Germinal center (tissue), 1 donor: ENCODE data around the gene ROBO2.

Experiments
- DNase-seq: peaks from one replicate; pipeline ENCODE4 v3.0.0; 2012; ENCODE audit warnings: mixed read lengths, low spot score

The ROBO2 gene

DNA sequence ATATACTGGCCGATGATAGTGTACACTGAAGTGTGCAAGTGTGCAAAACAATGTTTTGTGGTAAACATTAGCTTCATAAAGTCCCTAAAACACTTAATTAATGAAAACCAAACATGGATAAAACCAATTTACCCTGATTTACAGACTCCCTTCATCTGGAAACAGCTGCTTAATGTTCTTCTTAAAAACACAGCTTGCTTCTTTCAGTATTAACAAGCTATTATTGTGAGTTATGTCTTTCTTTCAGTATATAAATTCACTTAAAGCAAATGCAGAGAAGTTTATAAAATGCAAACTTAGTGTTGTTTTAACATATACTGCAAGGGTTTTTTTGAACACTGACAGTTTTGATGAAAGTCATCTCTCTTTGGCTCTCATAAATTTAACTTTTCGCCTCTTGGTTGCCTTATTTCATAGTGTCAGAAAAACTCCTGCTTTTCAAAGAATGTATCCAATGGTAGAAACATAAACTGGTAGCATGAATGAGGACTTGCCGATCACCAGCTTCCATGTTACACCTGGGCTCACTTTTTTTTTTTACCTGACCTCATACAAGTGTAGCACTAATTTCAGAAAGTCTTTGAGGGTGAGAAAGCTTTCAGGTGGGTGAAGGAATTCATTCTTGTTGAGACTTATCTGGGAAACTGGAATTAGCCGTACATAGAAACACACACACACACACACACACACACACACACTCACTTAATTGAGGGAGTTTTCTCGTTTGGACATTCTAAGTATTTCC lies 532.2 kb downstream of the ROBO2 start:
- DNase-seq: no peak

DNA sequence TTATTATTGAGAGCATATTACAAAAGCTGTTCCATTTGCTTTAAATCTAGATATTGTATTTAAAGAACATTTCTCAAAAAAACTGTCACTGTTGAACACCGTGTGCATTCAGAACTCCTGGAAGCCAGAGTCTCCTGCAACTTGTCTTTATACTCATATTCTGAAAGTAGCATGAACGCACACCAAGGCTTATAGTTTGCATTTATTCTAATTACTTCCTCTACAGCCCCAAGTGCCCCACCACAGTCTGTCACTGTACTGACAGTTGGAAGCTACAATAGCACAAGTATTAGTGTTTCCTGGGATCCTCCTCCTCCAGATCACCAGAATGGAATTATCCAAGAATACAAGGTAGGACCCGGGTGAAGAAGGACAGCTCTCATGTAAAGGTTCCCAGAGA lies 537.4 kb downstream of the ROBO2 start:
- DNase-seq: no peak

DNA sequence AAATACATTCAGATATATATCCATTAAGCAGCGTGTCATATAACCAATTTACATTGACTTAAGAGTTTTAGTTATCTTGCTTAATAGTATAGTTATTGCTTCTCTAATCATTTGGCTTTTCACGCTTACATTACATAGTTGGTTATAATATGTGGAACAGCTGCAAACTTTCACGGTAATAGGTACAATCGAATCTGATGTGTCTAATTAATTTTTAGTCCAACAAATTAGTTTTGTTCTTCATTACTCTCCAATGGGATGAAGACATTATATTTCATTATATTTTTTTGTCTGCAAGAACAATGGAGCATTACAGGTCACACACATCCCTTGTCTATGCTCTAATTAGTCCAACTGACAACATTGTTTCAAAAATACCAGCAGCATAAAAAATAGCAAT lies 546.3 kb downstream of the ROBO2 start:
- no peak for DNase-seq

- no peak for DNase-seq
Observed at GRCh38 chr3:77588863-77589262, 549.0 kb downstream of the ROBO2 start.

DNA sequence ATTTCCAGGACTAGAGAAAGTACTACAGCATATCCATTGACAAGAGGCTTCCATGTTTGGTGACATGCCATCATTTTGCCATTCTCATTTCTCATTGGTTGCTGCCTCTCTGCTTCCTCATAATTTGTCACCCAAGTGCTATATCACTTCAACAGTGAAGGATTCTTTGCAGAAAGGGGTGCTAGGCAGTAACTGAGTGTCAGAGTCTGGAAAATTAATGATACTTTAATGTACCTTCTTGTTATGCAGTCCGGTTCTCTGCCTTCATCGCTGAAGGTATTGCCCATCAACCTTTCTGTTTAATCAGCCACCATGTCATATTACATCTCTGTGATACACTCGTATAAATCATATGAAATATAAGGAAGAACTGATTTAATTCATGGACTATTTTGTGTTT lies 550.3 kb downstream of the ROBO2 start:
- DNase-seq: no peak

- no peak for DNase-seq
Observed at GRCh38 chr3:77595371-77595870, 555.5 kb downstream of the ROBO2 start.

GRCh38 chr3:77599948-77600347 lies 560.0 kb downstream of the ROBO2 start:
- no peak for DNase-seq

DNA sequence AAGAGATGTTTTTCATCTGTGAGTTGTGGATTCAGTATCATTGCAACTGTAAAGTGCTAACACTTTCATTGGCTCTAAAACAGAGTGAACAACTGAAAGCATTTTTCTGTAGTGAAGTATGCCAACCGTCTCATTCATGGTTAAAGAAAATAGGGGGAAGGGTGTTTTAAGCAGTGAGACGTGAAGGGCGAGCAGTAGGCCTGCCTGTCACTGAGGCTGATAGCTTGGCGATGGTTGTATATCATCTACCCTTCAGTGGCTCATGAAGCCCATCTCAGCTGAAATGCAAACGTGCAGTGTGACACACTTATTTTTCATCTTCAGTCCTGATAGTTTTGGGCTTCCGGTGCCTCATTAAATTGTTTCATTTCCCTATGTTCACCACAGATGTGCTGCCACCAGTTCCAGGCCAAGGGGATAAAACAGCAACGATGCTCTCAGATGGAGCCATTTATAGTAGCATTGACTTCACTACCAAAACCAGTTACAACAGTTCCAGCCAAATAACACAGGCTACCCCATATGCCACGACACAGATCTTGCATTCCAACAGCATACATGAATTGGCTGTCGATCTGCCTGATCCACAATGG lies 562.0 kb downstream of the ROBO2 start:
- no peak for DNase-seq

DNA sequence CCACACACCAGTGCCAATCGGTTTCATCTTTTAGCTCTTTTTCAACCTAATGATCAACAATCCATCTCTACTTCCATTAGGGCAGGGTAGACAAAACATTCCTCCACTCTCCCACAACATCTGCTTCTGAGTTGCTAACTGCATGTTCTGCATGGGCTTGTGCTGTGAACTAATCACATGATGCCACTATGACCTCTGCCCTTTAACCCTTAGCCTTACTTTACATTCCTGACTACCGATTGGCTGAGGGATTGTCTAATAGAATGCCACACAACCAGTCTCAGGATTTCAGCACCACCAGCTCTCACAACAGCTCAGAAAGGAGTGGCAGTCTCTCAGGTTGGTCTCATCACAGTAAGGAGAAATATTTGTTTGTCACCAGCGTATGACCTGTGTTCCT lies 562.8 kb downstream of the ROBO2 start:
- no peak for DNase-seq

- DNase-seq: no peak
Observed at GRCh38 chr3:77605308-77605707, 565.4 kb downstream of the ROBO2 start.

- no peak for DNase-seq
Observed at GRCh38 chr3:77605865-77606264, 566.0 kb downstream of the ROBO2 start.

GRCh38 chr3:77606372-77606771 lies 566.5 kb downstream of the ROBO2 start:
- DNase-seq: no peak

DNA sequence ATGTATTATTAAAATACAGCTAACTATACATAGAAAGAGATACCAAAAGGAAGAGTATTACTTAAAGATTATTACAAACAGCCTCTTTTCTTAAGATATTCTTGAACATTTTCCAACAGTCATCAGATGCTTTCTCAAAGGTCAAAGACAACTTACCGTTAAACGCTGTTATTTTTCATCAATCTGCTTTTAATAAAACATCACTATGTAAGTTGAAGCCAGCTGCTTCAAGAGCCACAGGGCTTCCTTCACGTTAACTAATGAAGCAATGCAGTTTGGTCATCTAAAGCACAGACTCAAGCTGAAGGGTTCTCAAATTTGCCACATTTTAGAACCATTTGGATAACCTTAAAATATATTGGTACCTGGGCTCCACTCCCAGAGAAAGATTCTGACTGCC lies 578.8 kb downstream of the ROBO2 start:
- no peak for DNase-seq

DNA sequence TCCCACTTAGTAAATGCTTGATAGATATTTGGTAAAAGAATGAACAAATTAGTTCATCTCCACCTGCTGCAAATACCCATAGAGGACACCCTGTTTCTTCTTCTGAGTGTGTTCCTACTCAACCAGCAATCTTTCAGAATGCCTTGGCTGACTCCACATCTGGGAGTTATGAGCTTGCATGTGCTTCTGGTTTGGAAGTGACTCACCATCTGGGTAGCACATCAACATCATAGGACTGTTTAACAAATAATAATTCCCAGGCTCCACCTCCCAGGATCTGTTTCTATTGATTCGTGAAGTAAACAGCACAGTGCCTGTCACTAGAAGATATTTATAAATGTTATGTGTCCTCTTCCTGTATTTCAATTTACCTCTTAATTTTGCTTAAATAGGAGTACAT lies 580.1 kb downstream of the ROBO2 start:
- no peak for DNase-seq

GRCh38 chr3:77623500-77623899 lies 583.6 kb downstream of the ROBO2 start:
- DNase-seq: no peak

DNA sequence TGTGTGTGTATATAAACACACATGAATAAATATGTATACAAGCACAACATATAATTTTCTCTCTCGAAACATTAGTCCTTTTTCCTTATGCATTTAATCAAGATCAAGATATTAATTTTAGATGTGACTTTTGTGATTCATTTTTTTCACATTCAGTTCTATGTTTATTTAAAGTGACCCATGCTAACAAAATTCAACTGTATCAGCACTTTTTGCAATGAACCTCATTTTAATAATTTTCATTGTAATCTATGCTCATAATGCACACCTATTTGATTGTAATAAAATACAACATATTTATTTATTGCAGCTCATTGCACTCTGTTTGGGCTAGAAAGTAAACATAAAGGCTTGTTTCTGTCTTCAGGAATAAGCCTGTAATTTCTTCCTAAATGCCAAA lies 586.3 kb downstream of the ROBO2 start:
- DNase-seq: no peak

GRCh38 chr3:77648214-77648613 lies 608.3 kb downstream of the ROBO2 start:
- DNase-seq: no peak

DNA sequence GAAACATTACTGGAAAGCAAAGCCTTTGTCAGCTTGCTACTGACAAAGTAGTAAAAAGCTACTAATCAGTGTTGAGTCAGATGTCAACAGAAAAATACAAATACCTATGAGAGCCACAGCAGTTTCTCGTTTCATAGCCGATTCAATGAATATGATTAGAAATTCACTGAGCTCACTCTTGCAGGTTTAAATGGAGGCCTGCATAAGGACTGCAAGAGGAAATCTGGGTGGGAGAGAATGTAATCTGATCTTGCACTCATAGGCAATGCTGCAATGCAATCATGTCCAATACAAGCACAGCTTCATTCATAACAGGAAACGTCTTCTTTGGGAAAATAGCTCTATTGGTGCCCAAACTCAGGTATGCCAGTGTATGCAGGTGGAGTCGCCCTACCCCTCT lies 608.8 kb downstream of the ROBO2 start:
- no peak for DNase-seq

- DNase-seq: no peak
Observed at GRCh38 chr3:77652624-77653023, 612.7 kb downstream of the ROBO2 start.

DNA sequence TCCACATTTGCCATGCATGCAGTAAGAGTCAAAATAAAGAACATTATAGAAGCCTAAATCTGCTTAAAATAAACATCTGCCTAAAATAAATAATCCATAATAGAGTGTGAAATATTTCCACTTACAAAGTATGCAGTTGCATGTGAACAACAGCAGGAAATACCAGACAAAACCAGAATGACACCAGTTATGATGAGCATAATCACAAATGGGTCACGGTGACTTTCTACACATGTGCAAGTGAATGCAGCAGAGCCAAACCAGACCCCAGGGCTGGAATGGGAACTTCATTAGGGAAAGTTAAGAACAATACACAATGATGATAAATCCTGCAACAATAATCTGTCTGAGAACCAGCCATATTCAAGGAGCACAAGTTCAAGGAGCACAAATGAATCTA lies 615.5 kb downstream of the ROBO2 start:
- no peak for DNase-seq

- DNase-seq: no peak
Observed at GRCh38 chr3:77660718-77661117, 620.8 kb downstream of the ROBO2 start.

- no peak for DNase-seq
Observed at GRCh38 chr3:77667901-77668300, 628.0 kb downstream of the ROBO2 start.

DNA sequence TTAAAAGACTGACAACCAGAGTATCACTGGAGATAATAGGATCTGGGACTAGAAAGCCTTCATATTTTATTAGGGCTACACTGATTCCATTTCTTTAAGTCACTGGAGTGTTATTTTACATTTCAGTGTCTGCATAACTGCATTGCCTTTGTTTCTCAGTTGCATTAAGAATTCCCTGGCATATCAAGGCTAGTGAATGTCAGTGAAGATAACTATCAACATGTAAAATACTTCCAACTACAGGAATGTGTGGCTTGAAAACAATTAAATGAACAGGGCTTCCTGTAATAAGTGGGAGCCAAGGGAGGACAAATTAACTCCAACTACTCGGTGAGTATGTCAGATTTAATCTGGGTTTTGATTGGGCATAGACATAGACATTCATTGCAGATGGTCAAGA lies 628.5 kb downstream of the ROBO2 start:
- DNase-seq: no peak

DNA sequence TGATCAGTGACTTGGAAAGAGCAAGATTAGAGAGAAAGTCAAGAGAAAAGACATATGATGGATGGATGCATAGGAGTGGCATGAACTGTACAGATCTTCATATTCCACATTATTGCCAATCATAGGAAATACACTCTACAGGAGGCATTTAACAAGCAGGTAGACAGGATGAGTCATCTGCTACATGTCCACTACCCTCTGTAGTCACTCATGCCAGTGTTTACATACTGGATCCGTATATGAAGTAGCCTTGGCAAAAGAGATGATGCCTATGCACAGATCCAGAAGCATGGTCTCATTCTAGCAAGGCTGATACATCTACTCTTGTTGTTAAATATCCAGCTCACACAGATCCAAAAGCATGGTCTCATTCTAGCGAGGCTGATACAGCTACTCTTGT lies 632.1 kb downstream of the ROBO2 start:
- no peak for DNase-seq
